Measurements from ENCODE around the gene PPP1CC. TPM values are rescaled to one million over a fixed set of nuclear protein-coding genes. Genes with fewer than 3 reads are reported as not detected.

Gene PPP1CC
- 114 and 128 TPM in 2 replicates for total RNA-seq

GRCh38 chr12:110742718-110743570 is at the start of gene PPP1CC:
PPP1CC (minus strand) TSS chr12:110742891; CDS start chr12:110742707, 184 bp downstream.

DNA sequence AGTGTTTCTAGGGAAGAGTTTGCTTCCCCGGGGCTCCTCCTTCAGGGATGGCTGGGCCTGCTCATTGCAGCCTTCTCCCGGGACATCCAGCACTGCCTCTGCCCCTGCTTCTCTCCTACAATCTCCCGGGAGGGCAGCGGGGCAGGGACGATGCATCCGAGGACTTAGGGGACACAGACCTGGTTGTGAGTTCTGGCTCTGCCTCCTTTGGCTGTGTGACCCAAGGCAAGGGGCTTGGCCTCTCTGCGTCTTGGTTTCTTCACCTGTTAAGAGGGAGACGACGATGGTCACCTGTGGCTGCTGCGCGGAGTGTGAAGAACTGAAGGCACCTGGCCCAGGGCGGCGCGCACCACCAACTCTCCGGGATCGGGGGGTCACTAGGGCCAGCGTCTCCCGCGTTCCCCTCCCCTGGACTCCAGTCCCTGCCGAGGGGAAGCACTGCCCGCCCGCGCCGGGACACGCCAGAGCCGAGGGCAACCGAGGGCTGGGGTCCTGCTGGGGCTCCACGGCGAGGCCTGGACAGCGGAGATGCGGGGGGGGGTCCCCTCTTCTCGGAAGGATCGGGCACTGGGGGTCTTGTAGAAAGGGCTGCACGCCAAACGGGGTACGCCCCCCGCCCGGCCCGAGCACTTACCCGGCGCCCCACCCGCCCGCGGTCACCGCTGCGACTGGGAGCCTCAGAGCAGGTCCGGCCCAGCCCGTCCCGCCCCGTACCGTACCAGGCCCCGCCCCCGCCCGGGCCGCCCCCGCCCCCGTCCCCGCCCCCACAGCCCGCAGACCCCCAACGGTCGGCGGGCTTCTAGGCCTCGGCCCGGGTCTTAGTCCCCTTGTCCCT is 54.0 kb downstream of the PPP1CC start, which contains the start of gene HVCN1:
TSS of gene HVCN1 (minus strand) at position 670 of the 835 bp plus-strand sequence. CDS start 5,870 bp downstream, outside the sequence.

Other genes starting within 250 kb of the PPP1CC start
- gene VPS29, start 240.8 kb downstream of the PPP1CC start, total RNA-seq: 78.4 and 92.4 TPM in 2 replicates
- gene RAD9B, start 240.6 kb downstream of the PPP1CC start, total RNA-seq: 1.3 and 1.4 TPM in 2 replicates
- gene PPTC7, start 159.6 kb downstream of the PPP1CC start, total RNA-seq: 7.8 and 8.0 TPM in 2 replicates
- gene TCTN1, start 128.8 kb downstream of the PPP1CC start, total RNA-seq: 55.0 and 65.6 TPM in 2 replicates
- gene HVCN1, start 53.8 kb downstream of the PPP1CC start, total RNA-seq: 2.2 and 5.1 TPM in 2 replicates
- gene CCDC63, start 104.1 kb upstream of the PPP1CC start, total RNA-seq: not detected in 2 replicates
- gene MYL2, start 177.7 kb upstream of the PPP1CC start, total RNA-seq: not detected in 2 replicates

Measured in articular chondrocyte of knee joint (primary cell).